ENCODE data around the gene RSRP1.
"Not testable (repeated sequence)": the region's sequence is repeated elsewhere in the genome, so short reads cannot be mapped to it uniquely, and the experiment has no call there.

The RSRP1 gene

DNA sequence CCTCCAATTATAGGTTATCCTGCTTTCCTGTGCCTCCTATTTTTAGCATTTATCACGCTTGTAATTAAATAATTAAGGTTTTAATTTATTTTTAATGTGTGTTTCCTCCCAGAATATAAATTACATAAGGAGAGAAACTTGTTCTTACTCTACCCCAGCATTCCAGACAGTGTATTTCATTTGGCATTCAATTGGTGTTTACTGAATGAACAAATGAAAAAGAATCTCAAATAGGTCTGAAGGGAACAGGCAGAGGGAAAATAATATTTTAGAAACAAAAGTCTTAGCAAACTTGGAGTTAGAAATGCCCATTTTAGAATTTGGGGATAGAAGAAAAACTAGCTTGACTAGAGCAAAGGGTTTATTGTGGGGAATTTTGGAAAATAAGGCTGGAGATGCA is 9.9 kb upstream of the RSRP1 start:
- in situ Hi-C loops (cut with HindIII; ENCODE audit: low sequenced_read_pairs) = no loop called here

GRCh38 chr1:25256578-25256965 is 9.3 kb upstream of the RSRP1 start:
- in situ Hi-C loops (cut with HindIII; ENCODE audit: low sequenced_read_pairs) = no loop called here

DNA sequence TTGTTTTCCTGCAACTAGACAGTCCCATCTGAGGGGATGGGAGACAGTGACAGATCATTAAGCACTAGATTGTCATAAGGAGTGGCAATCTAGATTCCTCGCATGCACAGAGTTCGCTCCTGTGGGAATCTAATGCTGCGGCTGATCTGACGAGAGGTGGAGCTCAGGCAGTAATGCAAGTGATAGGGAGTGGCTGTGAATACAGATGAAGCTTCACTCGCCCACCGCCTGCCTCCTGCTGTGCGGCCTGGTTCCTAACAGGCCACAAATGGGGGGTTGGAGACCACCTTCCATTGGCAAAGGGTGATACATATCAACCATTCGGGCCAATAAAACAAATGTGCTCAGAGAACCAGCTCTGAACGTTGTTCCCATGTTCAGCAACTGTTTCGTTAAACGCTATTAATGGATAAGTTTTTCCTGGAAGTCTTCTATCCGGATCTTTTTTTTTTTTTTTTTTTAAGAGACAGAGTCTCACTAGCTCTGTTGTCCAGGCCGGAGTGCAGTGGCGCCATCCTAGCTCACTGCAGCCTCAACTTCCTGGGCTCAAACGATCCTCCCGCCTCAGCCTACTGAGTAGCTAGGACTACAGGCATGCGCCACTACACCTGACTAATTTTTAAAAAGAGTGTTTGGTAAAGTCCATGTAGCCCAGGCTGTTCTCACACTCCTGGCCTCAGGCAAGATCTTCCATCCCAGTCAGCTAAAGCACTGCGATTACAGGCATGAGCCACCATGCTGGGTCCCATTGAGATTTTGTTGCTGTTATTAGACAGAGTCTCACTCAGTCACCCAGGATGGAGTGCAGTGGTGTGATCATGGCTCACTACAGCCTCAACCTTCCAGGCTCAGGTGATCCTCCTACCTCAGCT is 8.7 kb upstream of the RSRP1 start:
- in situ Hi-C loops (cut with HindIII; ENCODE audit: low sequenced_read_pairs) = no loop called here

DNA sequence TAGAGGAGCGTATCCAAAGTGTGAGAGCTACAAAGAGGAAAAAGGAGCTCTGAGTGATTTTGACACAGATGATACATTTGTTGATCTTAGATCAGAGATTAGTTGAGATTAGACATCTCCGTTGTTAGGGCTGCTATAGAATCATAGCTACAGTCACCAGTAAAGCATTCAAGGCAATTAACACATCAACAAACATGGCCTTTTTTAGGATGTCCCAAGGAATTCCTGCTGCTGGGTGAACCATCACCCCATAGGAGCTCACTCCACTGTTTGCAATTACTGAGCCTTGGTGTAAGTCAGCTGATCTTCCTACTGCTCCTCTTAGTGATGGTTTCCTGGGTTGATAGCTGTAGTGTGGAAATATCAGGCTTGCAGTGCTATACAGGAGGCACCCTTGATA is 6.7 kb upstream of the RSRP1 start:
- in situ Hi-C loops (cut with HindIII; ENCODE audit: low sequenced_read_pairs) = no loop called here

- in situ Hi-C loops (cut with HindIII; ENCODE audit: low sequenced_read_pairs) = no loop called here
These were observed 838 bp upstream of the RSRP1 start for GRCh38 chr1:25247829-25248754.

DNA sequence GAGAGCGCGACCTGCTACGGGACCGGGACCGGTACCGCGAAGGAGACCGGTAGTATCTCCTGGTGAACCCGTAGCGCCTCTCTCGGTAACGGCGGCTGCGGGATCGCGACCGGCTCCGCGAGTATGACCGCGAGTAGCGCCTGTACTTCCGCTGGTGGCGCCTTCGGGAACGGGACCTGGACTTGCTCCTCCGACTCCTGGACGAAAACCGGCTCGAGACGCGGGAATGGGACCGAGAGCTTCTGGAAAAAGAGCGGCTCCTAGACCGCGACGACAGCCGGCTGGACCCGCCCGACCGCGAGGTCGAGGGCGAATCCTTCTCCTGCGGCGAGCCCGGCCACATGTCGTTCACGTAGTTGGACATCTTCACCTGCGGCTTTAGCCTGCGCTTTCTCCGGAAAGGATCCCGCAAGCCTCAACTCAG is 642 bp downstream of the RSRP1 start:
- in situ Hi-C loops (cut with HindIII; ENCODE audit: low sequenced_read_pairs) = no loop called here

DNA sequence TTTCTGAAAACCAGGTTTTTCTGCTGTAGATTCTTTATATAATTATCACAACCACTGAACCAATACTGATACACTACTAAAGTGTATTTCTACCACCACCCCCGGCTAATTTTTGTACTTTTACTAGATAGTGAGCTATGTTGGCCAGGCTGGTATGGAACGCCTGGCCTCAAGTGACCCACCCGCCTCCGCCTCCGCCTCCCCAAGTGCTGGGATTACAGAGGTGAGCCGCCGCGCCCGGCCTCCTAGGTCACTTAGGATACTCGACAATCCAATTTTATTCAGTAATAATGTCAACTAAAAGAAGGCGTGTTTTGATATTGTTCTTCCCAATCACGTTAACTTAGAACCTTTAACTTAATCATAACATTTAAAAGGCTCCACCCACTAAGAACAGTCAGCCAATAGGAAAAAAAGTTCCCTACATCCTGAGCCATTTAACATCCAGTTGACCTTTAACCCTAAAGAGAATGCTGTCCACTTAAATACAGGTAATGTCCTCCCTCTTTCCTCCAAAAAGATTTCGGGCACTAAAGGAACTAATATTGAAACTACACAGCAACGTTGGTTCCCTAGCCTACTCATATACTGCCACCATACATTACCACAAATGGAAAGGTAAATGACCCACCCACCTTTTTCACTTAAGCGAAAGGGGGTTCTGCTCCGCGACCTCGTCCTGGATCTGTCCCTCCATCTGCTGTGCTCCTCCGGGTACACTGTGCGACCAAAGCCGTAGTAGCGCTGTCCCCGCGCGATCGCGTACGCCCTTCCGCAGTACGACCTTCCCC is 1.2 kb downstream of the RSRP1 start:
- in situ Hi-C loops (cut with HindIII; ENCODE audit: low sequenced_read_pairs) = no loop called here

DNA sequence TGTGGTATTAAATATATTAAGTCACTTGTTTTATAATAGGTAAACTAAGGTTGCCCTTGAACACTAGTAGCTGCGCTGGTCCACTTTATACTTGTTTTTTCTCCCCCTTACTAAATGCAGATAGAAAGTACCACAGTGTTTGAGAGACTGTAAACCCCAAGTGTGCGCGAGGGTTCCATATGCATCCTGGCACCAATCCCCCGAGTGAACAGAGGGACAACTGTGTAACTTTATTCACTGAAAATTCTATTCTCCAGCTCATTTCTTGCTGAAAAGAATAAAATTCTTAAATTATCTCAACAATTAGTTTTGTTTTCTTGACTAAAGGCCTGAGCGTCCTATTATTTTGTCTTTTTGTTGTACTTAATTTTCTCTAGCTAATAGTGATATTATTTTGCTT is 1.9 kb downstream of the RSRP1 start:
- in situ Hi-C loops (cut with HindIII; ENCODE audit: low sequenced_read_pairs) = no loop called here

- in situ Hi-C loops (cut with HindIII; ENCODE audit: low sequenced_read_pairs) = no loop called here
These were observed 3.3 kb downstream of the RSRP1 start for GRCh38 chr1:25243907-25244306.

DNA sequence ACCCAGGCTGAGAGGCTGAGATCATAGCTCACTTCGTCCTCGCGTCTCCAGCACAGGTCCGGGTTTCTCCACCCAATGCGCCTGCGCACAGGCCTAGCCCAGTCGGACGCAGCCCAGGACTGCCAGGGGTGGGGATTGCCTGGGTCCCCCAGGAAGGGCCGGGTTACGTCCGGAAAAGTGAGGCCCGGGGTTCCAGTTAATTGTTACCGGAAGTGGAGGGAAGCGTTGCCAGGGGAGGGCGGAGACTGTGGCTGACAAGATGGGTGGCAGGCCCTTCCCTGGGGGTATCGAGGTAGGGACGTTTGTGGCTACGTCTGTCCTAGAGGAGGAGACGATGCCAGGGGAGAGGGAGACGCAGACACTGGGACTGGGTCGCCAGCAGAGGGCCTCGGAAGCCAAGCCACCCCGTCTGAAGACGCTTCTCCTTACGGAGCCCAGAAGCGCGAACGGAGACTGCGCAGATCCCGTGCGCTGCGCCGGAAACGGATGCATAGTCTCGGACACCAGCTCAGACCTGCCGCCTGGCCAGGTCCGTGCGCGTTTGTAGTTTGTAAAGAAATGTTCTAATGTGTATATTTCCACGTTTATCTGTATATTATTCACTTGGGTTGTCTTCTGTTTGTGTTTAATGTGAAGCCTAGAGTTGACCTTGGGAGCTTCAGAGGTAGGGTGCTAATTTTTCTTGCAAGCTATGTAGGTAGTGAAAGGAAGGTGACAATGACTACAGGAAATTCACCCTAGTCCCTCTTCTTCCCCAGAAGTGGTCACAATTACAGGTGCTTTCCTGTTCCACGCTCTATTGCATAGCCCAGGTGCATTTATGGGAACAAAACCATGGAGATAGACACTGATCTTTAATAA is 7.3 kb downstream of the RSRP1 start:
- in situ Hi-C loops (cut with HindIII; ENCODE audit: low sequenced_read_pairs) = no loop called here

DNA sequence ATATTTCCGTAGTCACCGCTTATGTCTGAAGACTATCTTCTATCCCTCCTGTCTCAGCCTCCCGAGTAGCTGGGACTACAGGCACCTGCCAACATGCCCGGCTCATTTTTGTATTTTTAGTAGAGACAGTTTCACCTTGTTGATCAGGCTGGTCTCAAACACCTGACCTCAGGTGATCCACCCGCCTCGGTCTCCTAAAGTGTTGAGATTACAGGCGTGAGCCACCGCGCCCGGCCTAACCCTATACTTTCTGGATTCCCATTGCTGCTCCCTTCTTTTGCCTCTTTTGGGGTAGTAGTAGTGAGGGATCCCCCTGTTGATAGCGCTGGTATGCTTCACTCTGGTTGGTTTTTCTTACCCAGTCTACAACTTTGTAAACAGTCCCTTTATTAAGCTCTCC is 9.2 kb downstream of the RSRP1 start:
- in situ Hi-C loops (cut with HindIII; ENCODE audit: low sequenced_read_pairs) = no loop called here

GRCh38 chr1:25236261-25236660 is 11.0 kb downstream of the RSRP1 start:
- in situ Hi-C loops (cut with HindIII; ENCODE audit: low sequenced_read_pairs) = not testable (repeated sequence)

GRCh38 chr1:25235411-25235810 is 11.8 kb downstream of the RSRP1 start:
- in situ Hi-C loops (cut with HindIII; ENCODE audit: low sequenced_read_pairs) = not testable (repeated sequence)

DNA sequence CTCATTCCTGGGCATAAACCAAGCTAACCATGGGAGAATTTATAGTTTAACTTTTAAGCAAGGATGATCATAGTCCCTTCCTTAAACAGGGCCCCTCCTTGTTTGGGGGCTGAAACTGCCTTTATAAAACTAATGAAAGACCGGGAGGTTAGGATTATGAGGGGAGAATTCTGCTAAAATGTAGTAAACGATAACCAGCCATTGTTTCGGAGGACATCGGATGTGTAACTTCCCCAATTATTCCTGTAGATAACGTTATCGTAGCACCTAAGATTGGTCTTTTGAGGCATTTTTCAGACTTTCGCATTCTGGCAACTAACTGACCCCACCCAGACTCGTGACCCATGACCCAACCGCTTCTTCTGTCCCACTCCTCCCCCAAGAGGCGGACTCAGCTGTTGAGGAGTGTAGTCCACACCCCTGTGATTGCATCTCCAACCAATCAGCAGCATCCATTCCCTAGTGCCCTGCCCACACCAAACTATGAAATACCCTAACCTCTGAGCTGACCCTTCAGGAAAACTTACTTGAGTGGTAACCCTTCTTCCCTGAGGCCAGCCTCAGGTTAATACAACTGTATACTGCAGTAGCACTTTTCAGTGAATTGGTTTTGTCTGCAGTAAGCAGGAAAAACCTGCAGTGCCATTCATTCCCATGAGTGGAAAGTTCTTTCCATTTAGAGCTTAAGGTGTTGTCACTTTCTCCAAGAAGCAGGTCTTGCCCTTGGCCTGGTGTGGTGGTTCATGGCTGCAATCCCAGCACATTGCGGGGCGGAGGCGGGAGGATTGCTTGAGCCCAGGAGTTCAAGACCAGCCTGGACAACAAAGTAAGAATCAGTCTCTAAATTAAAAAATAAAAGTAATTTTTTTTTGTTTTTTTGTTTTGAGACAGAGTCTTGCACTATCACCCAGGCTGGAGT is 14.1 kb downstream of the RSRP1 start:
- in situ Hi-C loops (cut with HindIII; ENCODE audit: low sequenced_read_pairs) = no loop called here

GRCh38 chr1:25232027-25232865 is 15.0 kb downstream of the RSRP1 start, which contains the start of gene SYF2:
Gene SYF2 (minus strand): TSS chr1:25232502. CDS start chr1:25232467, 35 bp downstream.
- in situ Hi-C loops (cut with HindIII; ENCODE audit: low sequenced_read_pairs) = no loop called here

DNA sequence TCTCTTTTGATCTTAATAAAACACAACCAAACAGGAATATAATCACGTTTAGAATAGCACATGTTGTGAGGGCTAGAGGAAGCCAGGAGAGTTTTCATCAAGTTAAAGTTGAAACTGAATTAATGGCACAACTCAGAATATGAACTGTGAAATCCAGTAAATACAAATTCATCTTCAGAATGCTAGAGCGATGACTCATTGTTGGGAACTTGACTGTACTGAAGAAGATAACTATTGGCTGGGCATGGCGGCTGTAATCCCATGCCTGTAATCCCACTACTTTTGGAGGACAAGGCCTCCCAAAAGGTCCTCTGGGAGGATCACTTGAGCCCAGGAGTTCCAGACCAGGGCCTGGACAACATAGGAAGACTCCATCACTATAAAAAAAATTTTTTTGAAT is 23.8 kb downstream of the RSRP1 start:
- in situ Hi-C loops (cut with HindIII; ENCODE audit: low sequenced_read_pairs) = loop anchor here (25.0 kb wide), 2 partner anchors 311 to 561 kb away; no protein-coding TSS in a partner anchor

GRCh38 chr1:25222606-25223005 is 24.6 kb downstream of the RSRP1 start:
- in situ Hi-C loops (cut with HindIII; ENCODE audit: low sequenced_read_pairs) = loop anchor here (25.0 kb wide), 2 partner anchors 310 to 560 kb away; no protein-coding TSS in a partner anchor

- in situ Hi-C loops (cut with HindIII; ENCODE audit: low sequenced_read_pairs) = loop anchor here (25.0 kb wide), 2 partner anchors 308 to 558 kb away; no protein-coding TSS in a partner anchor
These were observed 26.6 kb downstream of the RSRP1 start for GRCh38 chr1:25220666-25221065.
